Trophoblast cell (in vitro differentiated cells and primary cell): ENCODE measurements around the gene NASP.

ENCODE experiments used
- DNase-seq, 2 donors: peaks; one replicate each; pipeline ENCODE4 v3.0.0-alpha.2; 2016
- H2AFZ ChIP-seq: 2 replicates; pipeline ENCODE4 v1.6.1; 2013; ENCODE audit warnings: low read length, moderate library complexity, mild to moderate bottlenecking; ENCODE audit not compliant: insufficient read depth, poor library complexity
- H2AK5ac ChIP-seq: 2 replicates; pipeline ENCODE4 v1.6.1; 2013; ENCODE audit warnings: mild to moderate bottlenecking, low read length
- H2BK120ac ChIP-seq: 2 replicates; pipeline ENCODE4 v1.6.1; 2013; ENCODE audit warnings: low read length, mild to moderate bottlenecking, moderate library complexity; ENCODE audit not compliant: insufficient read depth, poor library complexity
- H2BK12ac ChIP-seq: 2 replicates; pipeline ENCODE4 v1.6.1; 2013; ENCODE audit warnings: mild to moderate bottlenecking, low read length, moderate library complexity
- H2BK5ac ChIP-seq: 2 replicates; pipeline ENCODE4 v1.6.1; 2013; ENCODE audit warnings: low read length, low read depth, moderate library complexity, mild to moderate bottlenecking; ENCODE audit not compliant: poor library complexity
- H3K14ac ChIP-seq: 2 replicates; pipeline ENCODE4 v1.6.1; 2013; ENCODE audit warnings: mild to moderate bottlenecking, low read length
- H3K18ac ChIP-seq: 2 replicates; pipeline ENCODE4 v1.6.1; 2013; ENCODE audit warnings: mild to moderate bottlenecking, low read length
- H3K23ac ChIP-seq: 2 replicates; pipeline ENCODE4 v1.6.1; 2013; ENCODE audit warnings: low read length
- H3K27ac ChIP-seq: 2 replicates; pipeline ENCODE4 v1.5.1; 2013; ENCODE audit warnings: low read depth, mild to moderate bottlenecking, inconsistent platforms, low read length, moderate library complexity
- H3K27me3 ChIP-seq: 2 replicates; pipeline ENCODE4 v1.6.1; 2013; ENCODE audit warnings: inconsistent platforms, mild to moderate bottlenecking, low read length, moderate library complexity; ENCODE audit not compliant: insufficient read depth
- H3K36me3 ChIP-seq, 2 experiments: 1 replicate in 1 of 2; 2 replicates in 1 of 2; pipeline ENCODE4 v1.6.1; 2013; ENCODE audit warnings: low read length in 2 of 2, mild to moderate bottlenecking in 2 of 2, moderate library complexity in 1 of 2; ENCODE audit not compliant: insufficient read depth in 2 of 2, control insufficient read depth in 1 of 2
- H3K4ac ChIP-seq: 2 replicates; pipeline ENCODE4 v1.6.1; 2013; ENCODE audit warnings: low read depth, mild to moderate bottlenecking, low read length, moderate library complexity
- H3K4me1 ChIP-seq, 2 experiments: 1 replicate in 1 of 2; 2 replicates in 1 of 2; pipeline ENCODE4 v1.6.1; 2013; ENCODE audit warnings: low read length in 2 of 2, mild to moderate bottlenecking in 2 of 2, moderate library complexity in 1 of 2; ENCODE audit not compliant: insufficient read depth in 2 of 2, control insufficient read depth in 1 of 2
- H3K4me2 ChIP-seq: 2 replicates; pipeline ENCODE4 v1.6.1; 2013; ENCODE audit warnings: inconsistent platforms, mild to moderate bottlenecking, low read length, moderate library complexity
- H3K4me3 ChIP-seq: 2 replicates; pipeline ENCODE4 v1.5.1; 2013; ENCODE audit warnings: mild to moderate bottlenecking, low read depth, low read length, inconsistent platforms
- H3K79me1 ChIP-seq: one replicate; pipeline ENCODE4 v1.6.1; 2013; ENCODE audit warnings: low read length
- H3K79me2 ChIP-seq: 2 replicates; pipeline ENCODE4 v1.6.1; 2013; ENCODE audit warnings: low read length, mild to moderate bottlenecking; ENCODE audit not compliant: control insufficient read depth, insufficient read depth, poor library complexity
- H3K9ac ChIP-seq: 2 replicates; pipeline ENCODE4 v1.6.1; 2013; ENCODE audit warnings: mild to moderate bottlenecking, low read length
- H3K9me3 ChIP-seq: 2 replicates; pipeline ENCODE4 v1.6.1; 2013; ENCODE audit warnings: low read depth, mild to moderate bottlenecking, control low read depth, inconsistent platforms, low read length; ENCODE audit not compliant: insufficient read depth
- H4K12ac ChIP-seq: 2 replicates; pipeline ENCODE4 v1.6.1; 2013; ENCODE audit warnings: low read depth, mild to moderate bottlenecking, low read length, moderate library complexity
- H4K8ac ChIP-seq: 2 replicates; pipeline ENCODE4 v1.6.1; 2013; ENCODE audit warnings: low read depth, mild to moderate bottlenecking, low read length, moderate library complexity
- H4K91ac ChIP-seq: one replicate; pipeline ENCODE4 v1.6.1; 2013; ENCODE audit warnings: low read depth, mild to moderate bottlenecking, low read length, moderate library complexity
- WGBS: extraction: QIAGEN DNeasy Blood & Tissue Kit; methylation state at CpG from one replicate; pipeline ENCODE4 v1.1.7; 2013; ENCODE audit warnings: missing lambda C conversion rate; ENCODE audit not compliant: insufficient read length, insufficient coverage; ENCODE audit errors: extremely low coverage; 5-methylcytosine and 5-hydroxymethylcytosine counted together

Gene NASP

DNA sequence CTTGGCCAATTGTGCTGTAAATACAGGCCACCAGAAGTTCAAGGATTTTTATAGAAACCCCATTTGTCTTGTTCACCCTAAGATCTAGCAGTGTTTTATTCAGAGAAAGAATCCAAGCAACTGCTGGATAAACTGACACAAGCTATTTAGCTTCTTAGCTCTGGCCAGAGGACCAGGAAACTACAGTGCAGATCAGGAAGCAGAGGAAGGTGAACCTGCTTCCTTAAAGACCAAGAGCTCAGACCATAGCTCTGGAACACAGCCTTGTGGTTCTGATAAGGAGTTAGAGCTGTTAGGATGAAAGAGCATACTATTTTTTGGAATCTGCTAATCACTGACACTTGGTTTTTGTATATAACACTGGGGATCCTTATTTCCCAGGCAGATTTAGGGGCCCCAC lies 45.2 kb downstream of the NASP start:
- no peak overlapping the region for H3K4ac ChIP-seq
- no peak overlapping the region for H4K12ac ChIP-seq
- H3K4me1 ChIP-seq = no peaks in the 10 kb centered on the region
- no peak for DNase-seq
- no peak overlapping the region for H2BK5ac ChIP-seq
- H3K79me2 ChIP-seq = no peaks in the 10 kb centered on the region
- no peak overlapping the region for H2BK120ac ChIP-seq
- no peaks in the 10 kb centered on the region for H3K27me3 ChIP-seq
- no peak overlapping the region for H3K9ac ChIP-seq
- H3K9me3 ChIP-seq = no peaks in the 10 kb centered on the region
- no peak overlapping the region for H4K8ac ChIP-seq
- H3K36me3 ChIP-seq = peaks cover 34 to 61% of the 10 kb centered on the region in 2 experiments
- H2AK5ac ChIP-seq = no peak overlapping the region
- no peak overlapping the region for H3K4me2 ChIP-seq
- H3K23ac ChIP-seq = no peak overlapping the region
- H2BK12ac ChIP-seq = no peak overlapping the region
- H3K79me1 ChIP-seq = no peaks in the 10 kb centered on the region
- no peak overlapping the region for H4K91ac ChIP-seq
- H3K4me3 ChIP-seq = no peak overlapping the region
- no peak overlapping the region for H3K27ac ChIP-seq
- H2AFZ ChIP-seq = no peak overlapping the region
- H3K18ac ChIP-seq = no peak overlapping the region
- no peak overlapping the region for H3K14ac ChIP-seq

DNA sequence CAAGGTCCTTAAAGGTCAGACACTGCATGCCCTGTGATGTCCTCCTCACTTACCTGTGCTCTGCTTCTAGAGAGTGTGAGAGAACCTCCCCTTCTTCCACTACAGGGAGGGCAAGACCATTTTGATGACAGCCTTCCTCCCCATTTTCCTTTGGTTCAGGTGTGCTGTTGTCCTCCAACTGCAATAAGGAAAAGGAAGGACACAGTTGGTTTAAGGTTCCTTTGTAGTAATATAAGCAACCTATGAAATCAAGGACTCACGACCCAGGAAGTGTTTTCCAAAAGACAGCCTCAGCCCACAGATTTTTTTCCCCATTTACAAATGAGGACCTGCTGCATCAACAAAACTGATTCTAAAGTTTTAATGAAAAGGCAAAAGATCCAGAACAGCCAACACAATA lies 46.6 kb downstream of the NASP start:
- Histone ChIP-seq H2BK5ac (peak overlapping the region; percentile 14), H3K4me3 (no peak overlapping the region), H3K27me3 (no peaks in the 10 kb centered on the region), H3K9ac (no peak overlapping the region), H3K23ac (no peak overlapping the region), H2BK12ac (no peak overlapping the region), H3K79me2 (no peaks in the 10 kb centered on the region), H3K27ac (no peak overlapping the region), H4K12ac (no peak overlapping the region), H3K79me1 (no peaks in the 10 kb centered on the region), H2AK5ac (no peak overlapping the region), H3K18ac (no peak overlapping the region), H3K36me3 (peaks cover 34 to 62% of the 10 kb centered on the region in 2 experiments), H4K8ac (no peak overlapping the region), H3K4me2 (no peak overlapping the region), H3K9me3 (no peaks in the 10 kb centered on the region), H3K4ac (no peak overlapping the region), H4K91ac (no peak overlapping the region), H3K4me1 (no peaks in the 10 kb centered on the region), H2AFZ (no peak overlapping the region), H2BK120ac (no peak overlapping the region), H3K14ac (no peak overlapping the region)
- no peak for DNase-seq
- WGBS = no CpG with 5 or more reads among the region's 1 CpG

DNA sequence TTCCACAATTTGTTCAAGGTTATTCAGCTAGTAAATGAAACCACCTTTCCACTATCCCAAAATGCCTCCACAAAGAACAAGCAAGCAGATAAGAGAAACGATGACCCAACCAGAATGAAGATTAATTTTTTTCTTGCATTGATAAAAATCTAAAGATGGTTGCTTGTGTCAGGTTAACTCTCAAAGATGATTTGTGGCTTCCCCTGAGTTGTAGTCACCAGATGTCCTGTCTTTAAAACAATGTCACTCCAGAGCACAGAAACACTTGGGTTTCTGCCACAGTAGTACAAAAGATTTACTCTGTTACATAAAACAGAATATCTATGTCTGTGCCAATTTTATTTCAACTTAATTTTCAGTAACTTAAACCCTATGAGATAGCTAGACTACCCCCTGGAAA lies 51.4 kb downstream of the NASP start:
- Histone ChIP-seq H2BK5ac (no peak overlapping the region), H4K12ac (no peak overlapping the region)
- WGBS = no CpG with 5 or more reads among the region's 1 CpG

GRCh38 chr1:45640293-45640692 lies 56.5 kb downstream of the NASP start:
- H3K4ac ChIP-seq = no peak overlapping the region
- no peak overlapping the region for H4K8ac ChIP-seq
- no peaks in the 10 kb centered on the region for H3K27me3 ChIP-seq
- peak in 1 of 2 donors; percentile 21 for DNase-seq
- H2AK5ac ChIP-seq = no peak overlapping the region
- H2BK12ac ChIP-seq = no peak overlapping the region
- no peak overlapping the region for H3K4me2 ChIP-seq
- H3K9me3 ChIP-seq = no peaks in the 10 kb centered on the region
- no peak overlapping the region for H2BK120ac ChIP-seq
- no peak overlapping the region for H2AFZ ChIP-seq
- H3K27ac ChIP-seq = no peak overlapping the region
- H4K12ac ChIP-seq = no peak overlapping the region
- no peak overlapping the region for H3K14ac ChIP-seq
- H3K18ac ChIP-seq = no peak overlapping the region
- H3K4me3 ChIP-seq = no peak overlapping the region
- H3K36me3 ChIP-seq = peaks cover 23 to 38% of the 10 kb centered on the region in 2 experiments
- WGBS = no CpG with 5 or more reads among the region's 1 CpG
- H4K91ac ChIP-seq = no peak overlapping the region
- H2BK5ac ChIP-seq = no peak overlapping the region
- no peak overlapping the region for H3K9ac ChIP-seq
- no peaks in the 10 kb centered on the region for H3K4me1 ChIP-seq
- H3K23ac ChIP-seq = no peak overlapping the region
- H3K79me2 ChIP-seq = no peaks in the 10 kb centered on the region
- no peaks in the 10 kb centered on the region for H3K79me1 ChIP-seq

More for the DNA sequence above, 51.4 kb downstream of the NASP start:
- no peak overlapping the region for H3K4ac ChIP-seq
- H4K8ac ChIP-seq = no peak overlapping the region
- no peak for DNase-seq
- no peak overlapping the region for H2AK5ac ChIP-seq
- no peak overlapping the region for H3K18ac ChIP-seq
- H4K91ac ChIP-seq = no peak overlapping the region
- no peak overlapping the region for H3K9ac ChIP-seq
- no peak overlapping the region for H2BK12ac ChIP-seq
- no peaks in the 10 kb centered on the region for H3K4me1 ChIP-seq
- H3K4me3 ChIP-seq = no peak overlapping the region
- H3K4me2 ChIP-seq = no peak overlapping the region
- no peak overlapping the region for H3K27ac ChIP-seq
- no peak overlapping the region for H2BK120ac ChIP-seq
- H3K79me1 ChIP-seq = no peaks in the 10 kb centered on the region
- H3K79me2 ChIP-seq = no peaks in the 10 kb centered on the region
- no peak overlapping the region for H3K14ac ChIP-seq
- H3K27me3 ChIP-seq = no peaks in the 10 kb centered on the region
- H3K36me3 ChIP-seq = peaks cover 27 to 48% of the 10 kb centered on the region in 2 experiments
- H3K9me3 ChIP-seq = no peaks in the 10 kb centered on the region
- no peak overlapping the region for H2AFZ ChIP-seq
- no peak overlapping the region for H3K23ac ChIP-seq
